Tibial nerve (tissue), 4 donors: ENCODE measurements around the gene COL4A3.

ENCODE experiments used
- EP300 ChIP-seq, 2 donors: sonication (generic); formaldehyde crosslinking; IDR thresholded peaks; one replicate each; pipeline ENCODE4 v1.6.1; 2017; ENCODE audit warnings: antibody characterized with exemption in 2 of 2, mild to moderate bottlenecking in 1 of 2
- TF ChIP-seq, protein P1 (sequence below), 5 experiments: fragments of 200-600 bp in 3 of 5; fragments of 450-650 bp in 2 of 5; sonication (generic) in 3 of 5; IDR thresholded peaks; one replicate each; pipeline ENCODE4 v1.5.1; 2016 to 2019; ENCODE audit warnings: antibody characterized with exemption in 5 of 5, mild to moderate bottlenecking in 3 of 5, moderate library complexity in 2 of 5

DNA sequence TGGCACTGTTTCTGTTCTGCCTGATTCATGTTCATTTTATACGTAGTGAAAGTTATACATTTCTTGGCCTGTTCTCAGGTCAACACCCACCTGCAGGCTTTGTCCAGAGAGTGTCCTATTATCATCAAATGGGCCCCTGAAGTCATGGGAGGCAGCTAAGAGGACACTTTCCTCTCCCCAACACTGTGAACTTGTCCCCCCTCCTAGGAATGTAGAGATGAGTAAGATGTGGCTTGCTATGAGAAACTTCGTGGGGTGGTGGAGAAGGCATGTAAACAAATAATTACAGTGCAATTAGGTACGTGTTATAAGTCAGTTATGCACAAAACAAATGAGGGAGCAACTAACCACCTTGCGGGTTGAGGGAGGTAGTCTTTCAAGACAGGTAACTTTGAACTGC, 57.9 kb downstream of the COL4A3 start:
- TF ChIP-seq, protein P1, sequence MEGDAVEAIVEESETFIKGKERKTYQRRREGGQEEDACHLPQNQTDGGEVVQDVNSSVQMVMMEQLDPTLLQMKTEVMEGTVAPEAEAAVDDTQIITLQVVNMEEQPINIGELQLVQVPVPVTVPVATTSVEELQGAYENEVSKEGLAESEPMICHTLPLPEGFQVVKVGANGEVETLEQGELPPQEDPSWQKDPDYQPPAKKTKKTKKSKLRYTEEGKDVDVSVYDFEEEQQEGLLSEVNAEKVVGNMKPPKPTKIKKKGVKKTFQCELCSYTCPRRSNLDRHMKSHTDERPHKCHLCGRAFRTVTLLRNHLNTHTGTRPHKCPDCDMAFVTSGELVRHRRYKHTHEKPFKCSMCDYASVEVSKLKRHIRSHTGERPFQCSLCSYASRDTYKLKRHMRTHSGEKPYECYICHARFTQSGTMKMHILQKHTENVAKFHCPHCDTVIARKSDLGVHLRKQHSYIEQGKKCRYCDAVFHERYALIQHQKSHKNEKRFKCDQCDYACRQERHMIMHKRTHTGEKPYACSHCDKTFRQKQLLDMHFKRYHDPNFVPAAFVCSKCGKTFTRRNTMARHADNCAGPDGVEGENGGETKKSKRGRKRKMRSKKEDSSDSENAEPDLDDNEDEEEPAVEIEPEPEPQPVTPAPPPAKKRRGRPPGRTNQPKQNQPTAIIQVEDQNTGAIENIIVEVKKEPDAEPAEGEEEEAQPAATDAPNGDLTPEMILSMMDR (IDR thresholded peaks at IDR 0.05) = no peak
- TF ChIP-seq EP300 (IDR thresholded peaks at IDR 0.05) = no peak
